Activated CD4-positive, alpha-beta T cell treated with anti-CD3 and anti-CD28 coated beads for 36 hours (primary cell): ENCODE data around the gene UTS2R. TPM values are rescaled to one million over a fixed set of nuclear protein-coding genes. Genes with fewer than 3 reads are reported as not detected.
A peak's percentile ranks its signal among the peaks of the same experiment; 100 is the strongest.

Experiments
- ATAC-seq: fragments of 200-7000 bp; cut with Tn5 transposase; one replicate; pipeline ENCODE4 v1.10.0; 2021; ENCODE audit warnings: mild to moderate bottlenecking, moderate library complexity
- CTCF ChIA-PET: fragments of 350-600 bp; sonication (Branson Sonifier 250); formaldehyde crosslinking; loops from one replicate; lab custom pipeline; 2021; ENCODE audit warnings: antibody characterized with exemption; lab: Charles Lee
- POLR2A ChIA-PET: fragments of 350-600 bp; sonication (Branson Sonifier 250); formaldehyde crosslinking; loops from one replicate; lab custom pipeline; 2021; ENCODE audit warnings: antibody characterized with exemption, inconsistent platforms; lab: Charles Lee
- DNase-seq: peaks from one replicate; pipeline ENCODE4 v3.0.0-alpha.2; 2020
- H3K27ac Mint-ChIP-seq: one replicate; pipeline ENCODE4 v1.8.0; 2021; ENCODE audit warnings: mixed read lengths
- H3K27me3 Mint-ChIP-seq: one replicate; pipeline ENCODE4 v1.8.0; 2021; ENCODE audit warnings: mixed read lengths
- H3K36me3 Mint-ChIP-seq: one replicate; pipeline ENCODE4 v1.8.0; 2021; ENCODE audit warnings: low read depth, mixed read lengths
- H3K4me1 Mint-ChIP-seq: one replicate; pipeline ENCODE4 v1.8.0; 2021; ENCODE audit warnings: mixed read lengths
- H3K4me3 Mint-ChIP-seq: one replicate; pipeline ENCODE4 v1.8.0; 2021; ENCODE audit warnings: mild to moderate bottlenecking, moderate library complexity, mixed read lengths
- H3K9me3 Mint-ChIP-seq: one replicate; pipeline ENCODE4 v1.8.0; 2021; ENCODE audit warnings: low read depth, mixed read lengths
- intact Hi-C, 2 experiments: fragments of 100-400 bp; cut with DNase I in 1 of 2; cut with micrococcal nuclease in 1 of 2; formaldehyde crosslinking; loops; one replicate each; pipeline versions ENCODE4 v1.14.2 to v1.15.1; 2022 to 2024; cut with DNase I, micrococcal nuclease
- total RNA-seq, 2 experiments: library from RNA; stranded (reverse); gene quantifications; one replicate each; pipeline ENCODE4 v1.2.3, GENCODE V29; 2021

The UTS2R gene
- total RNA-seq, 2 experiments from 2014 or later = not detected

GRCh38 chr17:82334622-82335394, 36.8 kb upstream of the UTS2R start:
- DNase-seq (no peak), ATAC-seq (no peak)
- Mint-ChIP-seq H3K9me3 (no peaks in the 10 kb centered on the region), H3K4me1 (peaks cover 38% of the 10 kb centered on the region), H3K27me3 (peaks cover 4% of the 10 kb centered on the region), H3K27ac (peak overlapping the region; percentile 86), H3K36me3 (no peaks in the 10 kb centered on the region), H3K4me3 (peak overlapping the region; percentile 72)
- intact Hi-C loops = no loop called here
- ChIA-PET CTCF (interaction anchor here (1.1 kb wide), 1 partner anchor 14 kb away, joined by 3 read pairs; no protein-coding TSS in a partner anchor), POLR2A (interaction anchor here (0.9 kb wide), 1 partner anchor 38 kb away, joined by 3 read pairs; no protein-coding TSS in a partner anchor)

- Mint-ChIP-seq H3K36me3 (no peaks in the 10 kb centered on the region), H3K27me3 (no peaks in the 10 kb centered on the region), H3K9me3 (no peaks in the 10 kb centered on the region), H3K4me1 (peaks cover 32% of the 10 kb centered on the region), H3K4me3 (no peak overlapping the region), H3K27ac (no peak overlapping the region)
- ChIA-PET POLR2A (no interaction called here), CTCF (interaction anchor here (0.6 to 1.4 kb wide), 5 partner anchors 11 to 103 kb away, joined by 3 to 4 read pairs (median 3); no protein-coding TSS in a partner anchor)
- DNase-seq (peak; percentile 17), ATAC-seq (no peak)
- intact Hi-C loops = no loop called here
These were observed 32.5 kb upstream of the UTS2R start for GRCh38 chr17:82338858-82339633.

- POLR2A ChIA-PET = no interaction called here
- DNase-seq (no peak), ATAC-seq (no peak)
- CTCF ChIA-PET = interaction anchor here (1.2 kb wide), 2 partner anchors 10 to 104 kb away, joined by 3 to 4 read pairs; no protein-coding TSS in a partner anchor
- no peaks in the 10 kb centered on the region for H3K36me3 Mint-ChIP-seq
- H3K4me3 Mint-ChIP-seq = no peak overlapping the region
- peaks cover 24% of the 10 kb centered on the region for H3K4me1 Mint-ChIP-seq
- intact Hi-C loops = no loop called here
- no peak overlapping the region for H3K27ac Mint-ChIP-seq
- no peaks in the 10 kb centered on the region for H3K27me3 Mint-ChIP-seq
- no peaks in the 10 kb centered on the region for H3K9me3 Mint-ChIP-seq
These were observed 31.7 kb upstream of the UTS2R start for GRCh38 chr17:82339634-82340580.

GRCh38 chr17:82342361-82343079, 29.0 kb upstream of the UTS2R start:
- Mint-ChIP-seq H3K4me1 (peaks cover 15% of the 10 kb centered on the region), H3K9me3 (no peaks in the 10 kb centered on the region), H3K27ac (no peak overlapping the region), H3K36me3 (no peaks in the 10 kb centered on the region), H3K4me3 (no peak overlapping the region), H3K27me3 (peaks cover 6% of the 10 kb centered on the region)
- DNase-seq = peak; percentile 2
- intact Hi-C loops = no loop called here
- POLR2A ChIA-PET = no interaction called here
- no peak for ATAC-seq
- CTCF ChIA-PET = interaction anchor here (1.0 kb wide), 1 partner anchor 16 kb away, joined by 3 read pairs; no protein-coding TSS in a partner anchor

GRCh38 chr17:82343560-82343959, 28.0 kb upstream of the UTS2R start:
- intact Hi-C loops = no loop called here
- POLR2A ChIA-PET = interaction anchor here (0.6 kb wide), 1 partner anchor 32 kb away, joined by 3 read pairs; no protein-coding TSS in a partner anchor
- Mint-ChIP-seq H3K4me1 (peaks cover 14% of the 10 kb centered on the region), H3K27me3 (peaks cover 6% of the 10 kb centered on the region), H3K27ac (no peak overlapping the region), H3K9me3 (no peaks in the 10 kb centered on the region), H3K4me3 (no peak overlapping the region), H3K36me3 (no peaks in the 10 kb centered on the region)
- CTCF ChIA-PET = interaction anchor here (0.5 to 1.0 kb wide), 2 partner anchors 15 to 29 kb away, joined by 3 read pairs; no protein-coding TSS in a partner anchor
- peak; percentile 3 for DNase-seq
- peak; percentile 26 for ATAC-seq

- H3K4me1 Mint-ChIP-seq = peaks cover 7% of the 10 kb centered on the region
- peak; percentile 2 for DNase-seq
- no peaks in the 10 kb centered on the region for H3K9me3 Mint-ChIP-seq
- ChIA-PET POLR2A (no interaction called here), CTCF (interaction anchor here (0.5 to 1.6 kb wide), 5 partner anchors 17 to 208 kb away, joined by 3 to 4 read pairs (median 3); no protein-coding TSS in a partner anchor)
- no peak overlapping the region for H3K4me3 Mint-ChIP-seq
- no peak overlapping the region for H3K27ac Mint-ChIP-seq
- no peak for ATAC-seq
- no peaks in the 10 kb centered on the region for H3K36me3 Mint-ChIP-seq
- intact Hi-C loops = no loop called here
- peaks cover 7% of the 10 kb centered on the region for H3K27me3 Mint-ChIP-seq
These were observed 27.2 kb upstream of the UTS2R start for GRCh38 chr17:82344175-82344907.

- H3K4me3 Mint-ChIP-seq = no peak overlapping the region
- ATAC-seq (no peak), DNase-seq (peak; percentile 1)
- POLR2A ChIA-PET = interaction anchor here (1.4 kb wide), 1 partner anchor 11 kb away, joined by 3 read pairs; no protein-coding TSS in a partner anchor
- peaks cover 6% of the 10 kb centered on the region for H3K4me1 Mint-ChIP-seq
- H3K27ac Mint-ChIP-seq = no peak overlapping the region
- intact Hi-C loops = no loop called here
- no peaks in the 10 kb centered on the region for H3K9me3 Mint-ChIP-seq
- CTCF ChIA-PET = interaction anchor here (0.6 to 1.6 kb wide), 3 partner anchors 12 to 209 kb away, joined by 3 to 4 read pairs (median 3); partner anchors contain the start of gene SECTM1
- H3K27me3 Mint-ChIP-seq = peaks cover 7% of the 10 kb centered on the region
- no peaks in the 10 kb centered on the region for H3K36me3 Mint-ChIP-seq
These were observed 26.2 kb upstream of the UTS2R start for GRCh38 chr17:82345151-82345976.

GRCh38 chr17:82346342-82347300, 24.9 kb upstream of the UTS2R start:
- H3K27me3 Mint-ChIP-seq = peaks cover 7% of the 10 kb centered on the region
- H3K4me1 Mint-ChIP-seq = peaks cover 6% of the 10 kb centered on the region
- no peaks in the 10 kb centered on the region for H3K36me3 Mint-ChIP-seq
- ChIA-PET CTCF (interaction anchor here (0.6 to 1.4 kb wide), 3 partner anchors 13 to 89 kb away, joined by 3 to 5 read pairs (median 3); partner anchors contain the start of gene SECTM1), POLR2A (interaction anchor here (1.4 kb wide), 1 partner anchor 10 kb away, joined by 3 read pairs; no protein-coding TSS in a partner anchor)
- peak overlapping the region; percentile 80 for H3K27ac Mint-ChIP-seq
- DNase-seq = peak; percentile 13
- intact Hi-C loops = no loop called here
- H3K4me3 Mint-ChIP-seq = no peak overlapping the region
- ATAC-seq = no peak
- H3K9me3 Mint-ChIP-seq = no peaks in the 10 kb centered on the region
